ENCODE measurements around the gene IGFBP2.

The IGFBP2 gene

DNA sequence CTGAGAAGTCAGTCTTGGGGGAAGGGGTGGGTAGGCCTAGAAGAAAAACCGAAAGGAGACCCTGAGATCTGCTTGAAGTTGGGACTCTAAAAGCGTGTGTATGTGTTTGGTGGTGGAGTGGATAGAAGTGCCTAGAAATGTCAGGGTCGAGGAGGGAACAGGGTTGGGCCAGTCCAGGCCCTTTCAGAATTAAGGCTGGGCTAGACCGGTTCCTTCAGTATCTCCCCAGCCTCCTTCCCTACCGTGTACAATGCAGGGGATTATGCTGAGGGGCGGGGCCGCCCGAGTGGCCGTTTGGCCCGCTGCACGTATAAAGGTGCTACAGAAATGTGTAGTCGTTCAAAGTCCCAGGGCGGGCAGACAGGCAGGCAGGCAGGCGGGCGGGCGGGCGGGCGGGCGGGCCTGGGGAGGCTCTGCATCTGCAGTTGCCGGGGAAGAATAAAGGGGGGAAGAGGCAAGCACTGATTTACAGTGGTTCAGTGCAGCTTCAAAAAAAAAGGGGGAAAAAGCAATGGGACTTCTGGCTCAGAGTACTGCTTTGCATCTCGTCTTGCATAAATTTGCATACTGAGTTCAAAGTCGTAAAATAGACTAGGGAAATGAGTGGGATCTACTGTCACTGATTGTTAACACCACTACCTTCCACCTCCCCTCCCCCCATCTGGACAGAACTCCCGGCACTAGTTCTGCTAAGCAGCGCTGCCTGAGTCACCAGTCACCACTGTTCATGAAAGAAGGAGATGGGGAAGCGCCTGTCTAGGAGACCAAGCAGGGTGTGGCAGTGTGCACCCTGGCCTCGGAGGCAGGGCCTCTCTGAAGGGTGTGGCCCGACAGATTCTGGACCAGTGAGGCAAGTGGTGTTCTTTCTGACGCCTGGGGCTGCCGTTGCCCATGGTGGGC, 3.6 kb downstream of the IGFBP2 start:
- DNase-seq (ENCODE audit: low read depth), result no peak

DNA sequence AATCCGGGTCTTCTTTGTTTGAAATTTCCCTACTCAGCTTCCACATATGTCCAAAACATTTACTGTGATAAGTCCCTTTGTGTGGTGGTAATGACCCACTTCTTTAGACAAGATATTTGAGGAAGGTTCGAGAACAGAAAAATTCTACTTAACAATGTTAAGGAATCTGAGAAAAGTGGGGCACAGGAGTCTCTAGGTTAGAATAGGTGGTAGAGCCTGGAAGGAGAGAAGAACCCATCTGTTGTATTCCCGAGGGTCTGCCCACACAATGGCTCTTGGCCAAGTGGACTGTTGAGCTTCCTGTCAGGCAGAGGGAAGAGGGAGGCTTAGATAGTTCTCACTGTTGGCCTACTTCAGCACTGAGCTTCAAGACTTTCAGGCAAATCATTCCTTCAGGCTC, 4.3 kb downstream of the IGFBP2 start:
- DNase-seq (ENCODE audit: low read depth), result no peak

DNA sequence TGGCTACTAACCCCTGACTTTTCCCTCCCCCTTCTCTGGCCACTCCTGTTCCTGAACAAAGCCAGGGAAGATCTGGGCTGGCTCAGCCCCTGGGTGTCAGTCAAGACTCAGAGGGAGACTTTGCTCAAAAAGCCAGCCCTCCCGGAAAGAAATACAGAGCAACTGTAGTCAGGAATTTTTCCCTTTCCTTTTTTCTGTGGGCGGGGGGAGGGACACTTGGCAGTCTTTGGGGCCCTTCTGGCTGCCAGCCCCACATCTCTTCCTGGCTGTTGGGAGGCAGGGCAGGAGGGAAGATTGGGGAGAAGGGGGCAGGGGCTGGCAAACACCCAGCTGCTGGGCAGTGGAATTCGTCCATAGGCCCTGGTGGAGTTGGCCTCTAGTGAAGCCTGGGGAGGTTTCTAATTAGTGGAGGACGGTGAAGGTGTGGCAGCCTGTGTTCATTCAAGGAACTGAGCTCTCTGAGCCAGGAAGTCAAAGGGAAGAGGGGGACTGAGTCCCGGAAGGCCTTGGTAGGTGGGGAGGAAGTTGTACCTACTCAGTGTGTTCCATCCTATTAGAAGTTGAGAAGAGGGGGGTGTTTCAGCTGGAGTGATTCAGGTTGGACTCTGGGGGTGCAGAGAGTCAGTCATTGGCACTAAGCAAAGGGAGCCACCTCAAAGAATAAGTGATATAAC, 10.9 kb downstream of the IGFBP2 start:
- no peak for DNase-seq (ENCODE audit: low read depth)

DNA sequence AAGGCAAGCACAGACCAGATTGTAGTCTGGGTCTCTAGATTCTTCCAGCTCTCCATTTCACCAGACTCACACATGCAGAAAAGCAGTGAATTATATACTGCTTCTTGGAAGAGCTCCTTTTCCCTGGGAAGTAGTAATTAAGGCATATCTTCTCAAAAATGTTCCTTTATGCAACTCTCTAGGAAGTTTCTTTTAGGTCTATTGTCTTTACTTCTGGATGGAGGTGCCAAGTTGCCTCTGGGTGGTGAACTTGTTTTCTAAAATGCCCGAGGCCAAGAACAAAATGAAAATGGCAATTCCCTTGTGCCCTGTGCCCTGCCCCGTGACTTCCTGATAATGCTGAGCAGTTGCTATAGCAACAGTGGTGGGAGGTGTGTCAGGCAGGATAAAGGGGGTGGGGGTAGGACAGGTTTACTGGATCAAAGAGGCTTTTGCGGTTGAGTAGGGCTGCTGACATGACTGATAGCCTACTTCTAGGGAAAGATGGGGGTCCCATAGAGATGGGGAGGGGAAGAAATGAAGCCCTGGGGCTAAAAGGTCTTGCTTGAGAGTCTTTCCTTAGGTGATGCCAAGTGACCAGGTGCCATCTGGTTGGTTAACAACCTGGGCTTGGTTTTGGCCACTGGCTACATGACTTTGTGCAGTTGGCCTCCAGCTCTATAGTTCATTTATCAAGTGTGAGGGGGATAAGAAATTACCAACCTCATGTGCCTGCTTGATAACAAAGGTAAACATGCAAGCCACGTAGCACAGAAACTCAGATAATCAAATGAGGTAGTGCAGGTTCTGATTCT, 11.8 kb downstream of the IGFBP2 start:
- DNase-seq (ENCODE audit: low read depth), result no peak

DNA sequence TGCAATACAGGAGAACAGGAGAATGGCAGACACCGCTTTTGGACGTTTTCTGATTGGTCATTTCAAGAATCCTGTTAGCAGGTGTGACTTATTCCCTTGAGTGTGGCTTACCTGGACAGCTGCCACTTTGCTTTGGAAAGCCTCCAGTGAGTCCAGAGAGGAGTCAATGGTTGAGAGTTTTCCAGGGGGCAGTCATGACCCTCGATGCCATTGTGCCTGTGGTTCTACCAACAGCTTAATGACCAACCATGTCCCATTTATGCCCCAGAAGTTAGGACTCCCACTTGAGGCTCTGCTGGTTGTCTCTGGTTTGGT, 12.4 kb downstream of the IGFBP2 start:
- DNase-seq (ENCODE audit: low read depth), result no peak

DNA sequence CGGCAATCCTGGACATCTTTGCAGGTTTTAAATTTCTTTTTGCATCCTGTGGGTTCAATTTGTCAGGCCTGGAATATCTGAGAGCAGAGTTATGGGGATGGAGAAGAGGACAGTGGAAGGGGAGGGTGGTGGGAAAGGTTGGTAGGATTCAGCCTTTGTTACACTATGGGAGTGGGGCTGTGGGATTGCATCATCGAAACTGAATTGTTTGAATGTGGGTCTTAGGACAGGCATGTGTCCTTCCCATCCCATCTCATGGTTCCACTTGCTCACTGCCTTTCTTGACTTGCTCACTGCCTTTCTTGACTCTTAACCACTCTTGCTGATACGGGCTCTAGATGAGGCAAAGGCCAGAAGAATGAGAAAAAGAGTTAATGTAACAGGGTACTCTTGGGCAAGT, 12.9 kb downstream of the IGFBP2 start:
- DNase-seq (ENCODE audit: low read depth), result no peak

DNA sequence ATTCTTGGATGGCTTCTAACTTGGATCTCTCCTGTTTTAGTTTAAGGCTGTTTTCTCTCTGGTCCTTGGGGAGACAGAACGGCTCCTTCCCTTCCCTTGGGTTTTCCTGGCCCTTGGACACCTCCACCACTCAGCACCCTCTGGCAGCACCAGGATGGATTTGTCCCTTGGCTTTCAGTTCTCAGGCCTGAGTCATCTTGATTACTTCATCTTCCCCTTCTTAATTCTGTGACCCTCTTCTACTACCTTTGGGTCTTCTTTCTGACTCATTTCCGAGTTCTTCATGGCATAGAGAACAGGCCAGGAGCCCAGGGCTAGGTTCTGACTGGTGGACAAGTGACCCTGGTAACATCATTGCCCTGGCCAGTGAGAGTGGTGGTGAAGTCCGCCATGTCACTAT, 14.9 kb downstream of the IGFBP2 start:
- DNase-seq (ENCODE audit: low read depth), result no peak

DNA sequence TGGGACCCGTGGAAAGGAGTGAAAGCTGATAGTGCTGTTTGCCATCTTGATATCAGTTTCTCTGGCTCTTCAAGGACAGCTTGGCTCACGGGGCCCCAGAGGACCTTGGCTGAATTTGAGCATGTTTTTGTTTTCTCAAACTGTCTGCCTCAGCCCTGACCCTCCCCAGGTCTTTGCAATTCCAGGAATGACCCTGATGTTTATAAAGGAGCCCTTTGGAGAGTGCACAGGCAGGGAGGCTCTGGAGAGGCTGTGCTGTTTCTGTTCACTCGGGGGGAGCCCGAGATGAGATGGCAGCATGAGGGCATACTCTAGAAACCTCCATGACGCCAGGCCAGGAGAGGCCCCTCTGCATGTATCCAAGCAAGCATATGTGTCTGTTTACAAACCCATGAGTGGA, 16.4 kb downstream of the IGFBP2 start:
- DNase-seq (ENCODE audit: low read depth), result no peak

DNA sequence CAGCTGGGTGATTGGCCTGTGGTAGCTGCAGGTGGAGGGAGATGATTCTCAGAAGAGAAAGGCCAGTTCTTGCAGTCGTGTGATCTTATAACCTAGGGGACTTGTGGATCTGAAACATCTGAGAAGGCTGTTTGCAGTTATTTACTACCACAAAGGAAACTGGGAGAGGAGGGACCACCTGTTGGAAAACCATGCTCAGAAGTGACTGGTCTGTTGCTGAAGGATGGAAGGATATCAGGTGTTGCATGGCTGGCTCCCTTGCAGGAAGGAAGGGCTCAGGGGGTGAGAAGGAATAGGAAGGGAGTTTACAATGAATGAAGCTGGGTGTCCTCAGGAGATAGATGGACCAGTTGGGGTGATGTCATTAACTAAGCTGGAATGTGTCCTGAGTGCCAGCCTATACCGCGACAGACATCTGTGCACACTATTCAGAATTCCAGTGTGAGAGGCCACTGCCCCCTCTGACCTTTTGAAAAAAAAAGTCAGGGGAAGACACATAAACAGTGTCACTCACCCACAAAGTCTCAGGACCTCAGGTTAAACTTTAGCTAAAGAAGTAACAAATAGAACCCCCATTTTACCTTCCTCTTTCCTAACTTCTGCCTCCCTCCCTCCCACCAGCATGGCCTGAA, 17.5 kb downstream of the IGFBP2 start:
- DNase-seq (ENCODE audit: low read depth), result no peak

DNA sequence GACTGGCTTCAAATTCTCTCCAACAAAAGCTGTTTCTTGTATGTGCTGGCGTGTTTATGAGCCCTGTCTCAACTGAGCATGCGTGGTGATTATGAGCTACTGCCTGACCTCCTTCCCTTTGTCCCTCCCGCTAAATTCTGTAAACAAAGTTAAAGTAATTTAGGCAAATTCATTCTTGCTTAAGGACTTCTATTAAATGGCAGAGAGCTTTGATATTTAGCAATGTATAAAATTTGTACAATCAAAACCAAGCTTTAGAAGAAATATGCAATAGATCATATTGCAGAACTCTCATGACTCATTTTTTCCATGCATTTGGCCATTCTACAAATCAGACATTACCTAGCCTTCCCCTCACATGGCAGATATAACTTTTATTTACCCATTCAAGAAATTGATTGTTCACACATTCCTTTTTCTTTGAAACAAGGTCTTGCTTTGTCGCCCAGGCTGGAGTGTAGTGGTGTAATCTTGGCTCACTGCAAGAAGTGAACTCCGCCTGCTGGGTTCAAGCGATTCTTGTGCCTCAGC, 18.2 kb downstream of the IGFBP2 start:
- DNase-seq (ENCODE audit: low read depth), result no peak

DNA sequence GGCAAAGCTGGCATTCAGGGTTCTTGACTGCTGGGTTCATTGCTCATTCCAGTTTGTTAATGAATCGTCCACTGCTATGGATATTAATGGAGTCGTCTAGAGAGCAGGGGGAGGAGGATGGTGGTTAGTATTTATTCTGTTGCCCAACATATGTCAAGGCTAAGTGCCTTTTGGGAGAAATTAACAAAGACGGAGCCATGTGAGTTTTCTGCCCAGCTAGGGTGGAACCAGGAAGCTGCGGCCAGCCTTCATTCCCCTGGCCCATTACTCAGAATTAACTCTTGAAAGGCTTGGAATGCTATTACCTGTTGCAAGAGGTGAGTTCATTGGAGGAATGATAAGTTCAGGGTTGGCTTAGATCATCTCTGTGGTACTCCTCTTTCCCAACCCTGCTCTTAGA, 19.3 kb downstream of the IGFBP2 start:
- DNase-seq (ENCODE audit: low read depth), result no peak

DNA sequence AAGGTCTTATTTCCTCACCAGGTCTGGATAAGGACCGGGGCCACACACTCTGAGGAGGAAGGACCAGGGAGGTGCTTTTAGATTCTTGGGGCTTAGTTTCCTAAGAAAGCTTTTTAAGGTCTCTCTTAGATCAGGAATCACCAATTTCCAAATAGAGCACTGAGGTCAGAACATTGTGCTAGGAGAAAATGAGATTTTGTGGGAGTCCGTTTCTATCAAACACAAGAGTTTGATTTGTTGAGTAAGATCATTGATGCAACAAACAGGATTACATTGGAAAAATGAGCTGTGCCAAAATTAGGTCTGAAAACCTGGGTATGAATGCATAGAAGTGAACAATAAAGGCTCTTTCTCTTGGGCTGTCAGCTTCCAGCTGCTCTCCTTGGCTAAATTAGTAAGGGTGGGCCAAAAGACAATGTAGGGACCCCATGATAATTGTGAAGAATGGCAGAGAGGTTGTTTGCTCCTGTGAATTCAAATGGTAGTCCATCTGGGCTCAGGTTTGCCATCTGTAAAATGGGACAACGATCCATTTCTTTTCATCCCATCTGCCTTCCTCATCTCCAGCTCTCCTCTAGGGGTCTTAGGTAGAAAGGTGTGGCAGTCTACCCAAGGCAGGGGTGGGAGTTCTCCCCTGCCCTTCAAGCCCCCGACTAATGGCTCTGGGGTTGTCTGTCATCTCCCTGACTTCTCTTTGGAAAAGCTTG, 20.0 kb downstream of the IGFBP2 start:
- no peak for DNase-seq (ENCODE audit: low read depth)

DNA sequence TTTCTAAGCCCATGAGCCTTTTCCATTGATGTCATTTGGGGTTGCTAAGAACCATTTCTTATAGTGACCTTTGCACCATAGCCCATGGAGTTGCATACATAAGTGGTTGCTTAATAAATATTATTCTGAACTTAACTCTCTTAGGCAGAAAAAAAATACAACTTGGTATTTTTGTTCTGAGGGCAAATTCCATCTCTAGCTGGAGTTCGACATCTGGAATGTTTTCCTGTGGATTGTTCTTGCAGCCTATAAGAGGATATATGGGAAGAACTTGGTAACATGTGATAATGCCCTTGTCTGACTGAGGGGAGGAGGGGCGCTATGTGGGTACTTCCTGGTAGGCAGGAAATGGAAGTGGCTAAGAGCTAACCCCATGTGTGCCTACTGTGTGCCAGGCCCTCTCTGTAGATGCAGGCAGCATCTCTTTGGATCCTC, 20.7 kb downstream of the IGFBP2 start:
- DNase-seq (ENCODE audit: low read depth), result no peak

DNA sequence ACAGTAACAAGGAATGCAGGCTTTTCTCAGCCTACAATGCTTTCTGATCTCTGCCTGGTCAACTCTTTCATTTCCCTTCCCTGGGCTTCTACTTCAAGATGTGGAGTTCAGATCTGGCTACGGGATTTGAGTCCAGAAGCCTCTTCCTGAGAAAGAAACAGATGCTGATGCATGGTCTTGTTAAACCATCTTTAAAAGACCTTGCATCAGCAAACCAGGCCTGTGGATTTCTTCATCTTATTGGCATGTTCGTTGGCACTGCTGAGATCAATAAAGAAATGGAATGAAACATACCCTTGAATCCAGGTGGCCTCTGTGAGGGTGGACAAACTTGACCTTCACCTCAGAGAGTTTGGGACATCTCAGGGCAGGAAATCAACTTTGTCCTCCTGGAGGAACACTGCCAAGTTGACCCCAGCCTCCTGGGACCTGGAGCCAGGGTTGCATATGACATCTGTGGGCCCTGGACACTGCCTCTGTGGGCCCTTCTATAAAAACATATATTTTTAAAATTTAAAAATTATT, 21.4 kb downstream of the IGFBP2 start:
- no peak for DNase-seq (ENCODE audit: low read depth)

DNA sequence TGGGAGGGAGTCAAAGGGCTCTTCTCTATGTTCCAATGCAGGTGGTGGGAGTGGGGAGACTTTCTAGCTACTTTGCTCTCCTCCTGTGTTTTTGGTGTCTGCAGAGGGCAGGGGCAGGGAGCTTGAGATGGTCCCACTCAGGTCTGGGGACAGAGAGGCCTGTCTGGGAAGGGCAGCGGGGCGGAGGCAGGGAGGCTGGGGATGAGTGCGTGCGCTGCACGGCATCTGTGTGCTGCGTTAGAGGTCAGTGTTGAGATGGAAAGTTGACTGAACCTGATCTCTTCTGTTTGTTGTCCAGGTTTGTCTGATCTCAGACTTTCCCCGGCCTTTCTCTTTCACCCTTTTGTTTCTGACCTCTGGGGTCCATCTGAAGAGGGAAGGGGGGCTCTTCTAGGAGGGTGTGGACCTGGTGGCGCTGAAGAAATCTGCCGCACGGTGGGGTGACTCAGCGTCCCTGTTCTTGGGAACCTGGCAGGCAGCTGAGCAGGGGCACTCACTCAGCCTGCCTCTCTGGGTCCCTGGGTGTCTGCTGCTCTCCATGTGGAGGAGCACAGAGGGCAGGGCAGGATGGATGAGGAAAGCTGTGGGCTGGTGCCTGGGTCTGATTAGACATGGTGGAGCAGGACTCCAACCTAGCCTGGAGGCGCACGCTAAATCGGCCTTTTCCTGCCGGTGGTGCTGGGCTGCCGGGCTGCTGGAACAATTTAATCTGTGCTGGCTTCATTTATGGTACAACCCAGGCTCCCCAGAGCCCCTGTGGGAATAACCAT, 24.1 kb downstream of the IGFBP2 start:
- DNase-seq (ENCODE audit: low read depth), result no peak

DNA sequence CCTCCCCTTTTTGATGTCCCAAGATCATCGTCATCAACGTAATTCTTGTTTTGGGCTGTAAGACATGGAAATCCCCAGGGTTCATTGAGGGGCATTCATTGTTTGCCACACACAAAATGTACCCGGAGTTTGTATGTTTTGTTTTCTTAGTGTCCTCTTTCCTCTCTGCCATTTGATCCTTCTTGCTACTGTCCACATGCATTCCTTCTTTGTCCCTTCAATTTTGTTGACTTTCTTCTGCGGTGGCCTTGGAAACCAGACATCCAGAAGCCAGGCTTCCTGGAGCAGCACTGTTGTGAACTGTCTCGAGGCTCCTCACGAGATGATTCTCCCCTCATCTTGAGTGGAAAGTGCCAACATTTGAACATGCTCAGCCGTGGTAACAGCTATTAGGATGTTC, 24.8 kb downstream of the IGFBP2 start:
- DNase-seq (ENCODE audit: low read depth), result no peak

DNA sequence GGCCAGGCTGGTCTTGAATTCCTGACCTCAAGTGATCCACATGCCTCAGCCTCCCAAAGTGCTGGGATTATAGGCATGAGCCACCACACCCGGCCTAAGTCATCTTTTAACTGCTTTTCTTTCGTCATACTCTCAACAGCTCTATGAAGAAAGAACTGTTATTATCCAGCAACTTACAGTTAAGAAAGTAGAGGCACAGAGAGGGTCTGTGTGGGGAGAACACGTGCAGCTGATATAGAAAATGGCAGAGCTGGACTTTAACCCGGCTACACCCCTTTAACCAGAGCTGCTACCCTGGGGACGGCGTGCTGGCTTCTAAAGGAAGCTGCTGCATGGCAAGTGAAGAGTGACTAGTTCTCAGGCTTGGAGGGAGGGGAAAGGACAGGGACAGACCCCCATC, 25.5 kb downstream of the IGFBP2 start:
- no peak for DNase-seq (ENCODE audit: low read depth)

DNA sequence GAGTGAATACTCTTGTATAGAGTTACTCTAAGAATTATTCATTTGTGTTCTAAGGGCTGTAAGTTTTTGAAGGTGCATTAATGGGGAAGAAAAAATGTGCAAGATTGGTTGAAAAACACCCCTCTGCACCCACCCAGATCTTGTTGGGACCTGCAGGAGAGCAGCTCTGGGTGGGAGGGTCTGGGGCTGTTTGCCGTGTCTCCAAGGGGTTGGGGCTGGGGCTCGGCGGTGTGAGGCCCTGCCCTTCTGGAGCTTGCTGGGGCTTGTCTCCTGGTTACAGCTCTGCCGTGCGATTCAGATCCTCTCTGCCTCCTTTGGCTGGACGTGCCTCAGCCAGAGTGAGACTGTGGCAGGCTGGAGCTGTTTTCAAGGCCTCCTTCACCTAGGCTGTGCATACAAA, 26.1 kb downstream of the IGFBP2 start:
- no peak for DNase-seq (ENCODE audit: low read depth)

DNA sequence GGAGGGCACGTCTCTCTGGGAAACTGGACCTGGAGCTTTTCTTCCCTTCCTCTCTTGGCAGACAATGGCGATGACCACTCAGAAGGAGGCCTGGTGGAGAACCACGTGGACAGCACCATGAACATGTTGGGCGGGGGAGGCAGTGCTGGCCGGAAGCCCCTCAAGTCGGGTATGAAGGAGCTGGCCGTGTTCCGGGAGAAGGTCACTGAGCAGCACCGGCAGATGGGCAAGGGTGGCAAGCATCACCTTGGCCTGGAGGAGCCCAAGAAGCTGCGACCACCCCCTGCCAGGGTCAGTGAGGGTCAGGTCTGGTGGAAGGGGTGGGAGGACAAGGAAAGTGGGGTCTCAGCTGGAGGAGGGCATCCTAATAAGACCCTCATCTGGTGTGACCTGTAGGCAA, 27.3 kb downstream of the IGFBP2 start:
- no peak for DNase-seq (ENCODE audit: low read depth)

DNA sequence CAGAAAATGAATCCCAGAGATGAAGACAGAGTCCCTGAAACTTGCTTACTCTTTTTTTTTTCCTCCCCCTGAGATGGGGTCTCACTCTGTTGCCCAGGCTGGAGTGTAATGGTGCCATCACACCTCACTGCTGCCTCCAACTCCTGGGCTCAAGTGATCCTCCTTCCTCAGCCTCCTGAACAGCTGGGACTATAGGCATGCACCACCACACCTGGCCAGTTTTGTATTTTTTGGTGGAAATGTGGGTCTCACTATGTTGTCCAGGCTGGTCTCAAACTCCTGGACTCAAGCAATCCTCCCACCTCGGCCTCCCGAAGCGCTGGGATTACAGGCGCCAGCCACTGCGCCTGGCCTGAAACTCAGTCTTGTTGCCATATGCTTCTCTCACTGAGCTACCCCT, 27.8 kb downstream of the IGFBP2 start:
- no peak for DNase-seq (ENCODE audit: low read depth)

Data from activated T-helper 9 cell treated with anti-CD3 and anti-CD28 coated beads, Interleukin-2, amount 50 U/mL, for 16 hours (primary cell).